ENCODE measurements around the gene HOXC11.

Gene HOXC11

GRCh38 chr12:53999559-54000115, 26.7 kb downstream of the HOXC11 start:
- no peak for DNase-seq (ENCODE audit: low spot score)
- TF ChIP-seq CTCF (IDR thresholded peaks at IDR 0.05; ENCODE audit: borderline replicate concordance, control extremely low read depth, extremely low read depth, insufficient read depth, missing control alignments), result no peak
- in situ Hi-C loops (cut with MboI; ENCODE audit: low sequenced_read_pairs, unreplicated experiment), result no loop called here

- in situ Hi-C loops (cut with MboI; ENCODE audit: low sequenced_read_pairs, unreplicated experiment), result no loop called here
- DNase-seq (ENCODE audit: low spot score), result no peak
- TF ChIP-seq CTCF (IDR thresholded peaks at IDR 0.05; ENCODE audit: borderline replicate concordance, control extremely low read depth, extremely low read depth, insufficient read depth, missing control alignments), result no peak
These were observed 27.5 kb downstream of the HOXC11 start, which contains the start of gene HOXC9 for GRCh38 chr12:54000116-54001114. Gene HOXC9, plus strand, starts transcription at chr12:54000161. Its CDS starts 28 bp downstream, at chr12:54000189.

- DNase-seq (ENCODE audit: low spot score), result no peak
- in situ Hi-C loops (cut with MboI; ENCODE audit: low sequenced_read_pairs, unreplicated experiment), result no loop called here
- no peak for TF ChIP-seq CTCF (IDR thresholded peaks at IDR 0.05; ENCODE audit: borderline replicate concordance, control extremely low read depth, extremely low read depth, insufficient read depth, missing control alignments)
These were observed 28.6 kb downstream of the HOXC11 start for GRCh38 chr12:54001283-54002187.

GRCh38 chr12:54002278-54002914, 29.5 kb downstream of the HOXC11 start:
- in situ Hi-C loops (cut with MboI; ENCODE audit: low sequenced_read_pairs, unreplicated experiment), result no loop called here
- DNase-seq (ENCODE audit: low spot score), result no peak
- TF ChIP-seq CTCF (IDR thresholded peaks at IDR 0.05; ENCODE audit: borderline replicate concordance, control extremely low read depth, extremely low read depth, insufficient read depth, missing control alignments), result no peak

- in situ Hi-C loops (cut with MboI; ENCODE audit: low sequenced_read_pairs, unreplicated experiment), result no loop called here
- DNase-seq (ENCODE audit: low spot score), result no peak
- TF ChIP-seq CTCF (IDR thresholded peaks at IDR 0.05; ENCODE audit: borderline replicate concordance, control extremely low read depth, extremely low read depth, insufficient read depth, missing control alignments), result no peak
These were observed 30.0 kb downstream of the HOXC11 start for GRCh38 chr12:54002915-54003389.

All from GM13976 (cell line).